Measurements from ENCODE around the gene PIBF1.
"Not testable (repeated sequence)": the region's sequence is repeated elsewhere in the genome, so short reads cannot be mapped to it uniquely, and the experiment has no call there.

PIBF1 gene

GRCh38 chr13:72823081-72823480 is 41.1 kb downstream of the PIBF1 start:
- DNase-seq (ENCODE audit: low spot score), result no peak
- no peak for TF ChIP-seq CTCF (IDR thresholded peaks at IDR 0.05; ENCODE audit: extremely low read depth, missing control alignments)

- no peak for DNase-seq (ENCODE audit: low spot score)
- TF ChIP-seq CTCF (IDR thresholded peaks at IDR 0.05; ENCODE audit: extremely low read depth, missing control alignments), result no peak
These were observed 41.8 kb downstream of the PIBF1 start for GRCh38 chr13:72823724-72824123.

- no peak for TF ChIP-seq CTCF (IDR thresholded peaks at IDR 0.05; ENCODE audit: extremely low read depth, missing control alignments)
- DNase-seq (ENCODE audit: low spot score), result no peak
These were observed 52.7 kb downstream of the PIBF1 start for GRCh38 chr13:72834601-72835000.

- peak; percentile 77 for TF ChIP-seq CTCF (IDR thresholded peaks at IDR 0.05; ENCODE audit: extremely low read depth, missing control alignments)
- peak; percentile 55 for DNase-seq (ENCODE audit: low spot score)
These were observed 58.0 kb downstream of the PIBF1 start for GRCh38 chr13:72839831-72840426.

- DNase-seq (ENCODE audit: low spot score), result no peak
- no peak for TF ChIP-seq CTCF (IDR thresholded peaks at IDR 0.05; ENCODE audit: extremely low read depth, missing control alignments)
These were observed 61.1 kb downstream of the PIBF1 start for GRCh38 chr13:72842991-72843390.

GRCh38 chr13:72845148-72845547 is 63.2 kb downstream of the PIBF1 start:
- DNase-seq (ENCODE audit: low spot score), result not testable (repeated sequence)

- no peak for DNase-seq (ENCODE audit: low spot score)
- TF ChIP-seq CTCF (IDR thresholded peaks at IDR 0.05; ENCODE audit: extremely low read depth, missing control alignments), result no peak
These were observed 67.6 kb downstream of the PIBF1 start for GRCh38 chr13:72849571-72849970.

GRCh38 chr13:72850959-72851677 is 69.2 kb downstream of the PIBF1 start:
- TF ChIP-seq CTCF (IDR thresholded peaks at IDR 0.05; ENCODE audit: extremely low read depth, missing control alignments), result no peak
- DNase-seq (ENCODE audit: low spot score), result no peak

Data from GM20000 (cell line).